GM23248 (cell line): ENCODE results near the gene TTC39A.

Source experiments
- EZH2 ChIP-seq: fragments of 200-600 bp; sonication (generic); IDR thresholded peaks from 2 replicates; pipeline ENCODE4 v1.6.1; 2018; ENCODE audit warnings: antibody characterized with exemption, mild to moderate bottlenecking; ENCODE audit not compliant: insufficient read depth, poor library complexity, severe bottlenecking
- EZH2phosphoT487 ChIP-seq: fragments of 200-600 bp; sonication (generic); IDR thresholded peaks from 2 replicates; pipeline ENCODE4 v1.6.1; 2018; ENCODE audit warnings: antibody characterized with exemption, moderate library complexity, mild to moderate bottlenecking, low read depth; ENCODE audit not compliant: insufficient read depth

- TF ChIP-seq EZH2, result no peak
- no peak for TF ChIP-seq EZH2phosphoT487
These were observed 24.1 kb upstream of the TTC39A start for GRCh38 chr1:51354416-51354815.
